ENCODE data around the gene MRC1.

Gene MRC1

DNA sequence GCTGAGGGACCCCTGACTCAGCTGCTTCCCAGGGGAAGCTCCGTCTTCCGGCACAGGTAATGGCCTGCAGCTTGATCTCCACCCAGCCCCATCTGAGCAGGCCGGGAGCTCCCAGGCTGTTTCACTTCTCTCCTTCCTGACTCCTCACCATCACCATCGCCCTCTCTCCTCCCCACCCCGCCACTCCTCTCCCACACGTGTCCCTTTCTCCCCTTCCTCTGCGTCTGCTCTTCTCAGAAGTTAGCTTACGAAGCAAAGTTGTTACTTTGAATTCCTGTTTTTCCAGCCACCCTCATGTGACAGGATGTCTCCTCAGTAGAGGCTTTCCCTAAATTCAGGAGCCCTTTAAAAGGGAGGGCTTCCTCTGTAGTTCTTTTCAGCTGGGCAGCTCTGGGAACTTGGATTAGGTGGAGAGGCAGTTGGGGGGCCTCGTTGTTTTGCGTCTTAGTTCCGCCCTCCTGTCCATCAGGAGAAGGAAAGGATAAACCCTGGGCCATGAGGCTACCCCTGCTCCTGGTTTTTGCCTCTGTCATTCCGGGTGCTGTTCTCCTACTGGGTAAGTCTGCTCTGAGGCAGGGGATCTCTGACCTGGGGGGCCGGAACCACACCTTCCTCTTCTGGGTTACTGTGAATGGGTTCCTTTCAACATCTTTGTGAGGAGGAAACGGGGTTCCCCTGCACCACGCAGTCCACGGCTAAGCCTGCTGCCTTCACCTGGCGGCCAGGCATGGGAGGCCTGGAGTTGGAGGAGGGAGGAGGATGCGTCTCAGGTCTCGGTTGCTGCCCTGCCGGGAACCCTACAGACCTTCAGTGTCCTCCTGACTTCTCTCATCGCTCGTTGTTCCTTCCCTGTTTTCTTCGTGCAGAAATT, at the start of gene MRC1:
Gene MRC1, plus strand, starts transcription at position 378 of the 871 bp plus-strand sequence. Its CDS starts 118 bp downstream, at position 496.
- in situ Hi-C loops (cut with MboI; ENCODE audit: low sequenced_read_pairs) = no loop called here

DNA sequence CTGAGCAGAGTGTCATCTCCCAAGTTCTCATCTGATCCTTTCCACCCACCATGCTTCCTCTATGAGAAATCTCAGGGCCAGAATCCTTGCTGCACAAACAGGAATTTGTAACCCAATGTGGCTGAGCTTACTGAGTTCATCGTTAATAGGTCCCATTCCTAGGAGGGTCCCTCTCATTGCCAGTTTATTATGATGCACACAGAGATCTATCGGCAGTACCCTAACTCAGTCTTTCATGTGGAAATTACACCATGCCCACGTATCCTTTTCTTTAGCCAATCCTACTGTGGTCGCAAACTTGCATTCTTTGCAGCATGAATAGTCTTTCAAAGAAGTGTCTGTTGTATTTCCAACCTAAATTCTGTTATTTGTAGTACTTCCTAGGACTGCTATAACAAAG, 45.0 kb upstream of the MRC1 start:
- in situ Hi-C loops (cut with MboI; ENCODE audit: low sequenced_read_pairs) = no loop called here

- in situ Hi-C loops (cut with MboI; ENCODE audit: low sequenced_read_pairs) = no loop called here
These were observed 43.5 kb upstream of the MRC1 start for GRCh38 chr10:17765602-17766001.

GRCh38 chr10:17766731-17767130, 42.4 kb upstream of the MRC1 start:
- in situ Hi-C loops (cut with MboI; ENCODE audit: low sequenced_read_pairs) = no loop called here

DNA sequence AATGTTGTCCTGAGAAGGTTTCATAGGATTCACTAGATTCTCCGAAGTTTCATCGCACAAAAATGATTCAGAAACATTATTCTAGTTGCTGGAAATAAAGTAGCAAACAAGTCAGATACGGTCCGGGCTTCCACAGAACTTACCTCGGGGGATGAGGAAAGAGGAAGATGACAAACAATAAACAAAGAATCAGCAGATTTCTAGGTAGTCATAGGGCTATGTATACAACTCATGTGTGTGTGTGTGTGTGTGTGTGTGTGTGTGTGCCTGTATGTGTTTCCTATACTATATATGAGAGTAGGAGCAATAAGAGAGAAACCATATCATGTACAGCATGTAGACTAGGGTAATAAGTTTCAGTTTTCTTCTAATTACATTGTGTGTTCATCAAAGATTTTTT, 40.7 kb upstream of the MRC1 start:
- in situ Hi-C loops (cut with MboI; ENCODE audit: low sequenced_read_pairs) = no loop called here

DNA sequence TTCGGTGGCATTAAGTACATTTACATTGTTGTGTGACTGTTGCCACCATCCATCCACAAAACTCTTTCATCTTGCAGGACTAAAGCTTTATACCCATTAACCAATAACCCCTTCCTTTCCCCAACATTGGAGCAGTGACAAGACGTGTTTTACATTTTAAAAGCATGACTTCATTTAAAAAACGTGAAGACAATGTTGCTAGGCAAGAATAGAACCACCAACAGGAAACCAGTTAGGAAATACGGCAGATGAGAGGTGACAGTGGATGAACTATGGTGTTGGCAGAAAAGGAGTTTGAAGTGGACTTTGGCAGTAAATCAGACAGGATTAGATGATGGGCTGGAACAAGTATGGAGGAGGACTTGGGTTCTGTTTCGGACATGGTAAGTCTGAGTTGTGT, 40.2 kb upstream of the MRC1 start:
- in situ Hi-C loops (cut with MboI; ENCODE audit: low sequenced_read_pairs) = no loop called here

GRCh38 chr10:17771017-17771416, 38.1 kb upstream of the MRC1 start:
- in situ Hi-C loops (cut with MboI; ENCODE audit: low sequenced_read_pairs) = no loop called here

GRCh38 chr10:17779784-17780183, 29.4 kb upstream of the MRC1 start:
- in situ Hi-C loops (cut with MboI; ENCODE audit: low sequenced_read_pairs) = no loop called here

GRCh38 chr10:17780727-17781126, 28.4 kb upstream of the MRC1 start:
- in situ Hi-C loops (cut with MboI; ENCODE audit: low sequenced_read_pairs) = no loop called here

- in situ Hi-C loops (cut with MboI; ENCODE audit: low sequenced_read_pairs) = no loop called here
These were observed 27.3 kb upstream of the MRC1 start for GRCh38 chr10:17781856-17782255.

DNA sequence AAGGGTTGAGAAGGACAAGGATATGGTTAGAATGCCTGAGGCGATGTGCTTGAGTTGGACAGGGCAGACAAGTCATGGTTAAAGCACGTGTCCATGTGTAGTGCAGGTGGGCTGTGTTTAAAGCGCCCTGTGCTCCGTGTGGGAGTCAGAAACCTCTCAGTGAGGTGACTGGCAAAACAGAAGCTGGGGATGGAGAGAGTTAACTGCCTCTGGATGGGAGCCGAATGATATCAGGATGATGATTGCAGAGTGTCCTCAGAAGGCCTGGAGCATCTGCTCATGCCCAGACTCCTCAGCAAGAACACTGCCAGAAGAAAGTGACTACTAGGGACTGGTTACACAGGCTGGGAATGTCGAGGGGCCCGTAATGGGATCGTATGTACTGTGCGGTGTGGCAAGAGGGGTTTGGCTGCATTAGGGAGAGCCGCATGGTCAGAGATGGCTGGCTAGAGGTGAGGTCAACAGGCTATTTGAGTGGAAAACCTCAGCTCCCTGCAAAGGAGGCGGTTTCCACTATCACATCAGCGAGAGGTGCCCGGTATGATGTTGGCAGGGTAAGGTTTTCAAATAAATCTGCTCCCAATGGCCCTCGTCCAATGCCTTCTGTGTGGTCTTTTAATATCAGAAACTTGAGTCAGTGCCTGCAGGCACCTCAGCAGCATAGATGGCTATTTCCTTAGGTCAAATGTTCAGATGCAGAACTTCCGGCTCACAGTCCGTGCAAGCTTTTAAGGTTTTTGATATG, 26.1 kb upstream of the MRC1 start:
- in situ Hi-C loops (cut with MboI; ENCODE audit: low sequenced_read_pairs) = no loop called here

DNA sequence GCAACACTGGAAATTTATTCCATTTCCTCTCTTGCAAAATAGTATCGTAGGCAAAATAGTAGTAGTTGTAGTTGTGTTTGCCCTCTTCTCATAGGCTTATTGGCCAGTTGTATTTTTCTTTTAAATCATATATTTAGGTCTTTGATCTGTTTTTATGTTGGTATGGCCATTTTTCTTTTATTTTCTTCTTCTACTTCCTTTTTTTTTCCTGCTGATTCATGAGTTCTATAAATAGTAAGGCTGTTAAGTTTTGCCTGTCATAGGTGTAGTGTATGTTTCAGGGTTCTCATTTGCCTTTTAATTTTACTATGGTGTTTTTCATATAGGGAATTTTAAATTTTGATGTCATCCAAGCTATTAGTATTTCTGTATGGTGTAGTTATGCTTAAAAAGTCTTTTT, 25.4 kb upstream of the MRC1 start:
- in situ Hi-C loops (cut with MboI; ENCODE audit: low sequenced_read_pairs) = no loop called here

DNA sequence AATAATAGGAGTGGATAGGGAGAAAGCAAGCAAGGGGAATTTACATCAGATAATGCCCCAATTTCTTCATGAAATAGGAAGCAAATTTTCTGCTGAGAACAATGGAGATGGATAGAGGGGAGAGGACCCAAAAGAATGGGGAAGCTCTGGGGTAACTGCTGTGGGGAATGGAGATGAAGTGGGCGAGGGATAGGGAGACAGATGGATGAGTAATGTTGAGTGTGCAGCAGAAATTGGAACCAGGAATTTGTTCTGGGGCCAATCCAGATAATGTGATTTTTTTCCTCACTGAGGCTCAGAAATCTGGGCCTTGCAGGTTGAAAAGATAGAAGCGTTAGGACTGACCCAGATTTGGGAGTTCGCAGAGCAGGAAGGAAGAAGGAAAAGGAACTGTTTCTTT, 24.5 kb upstream of the MRC1 start:
- in situ Hi-C loops (cut with MboI; ENCODE audit: low sequenced_read_pairs) = no loop called here

DNA sequence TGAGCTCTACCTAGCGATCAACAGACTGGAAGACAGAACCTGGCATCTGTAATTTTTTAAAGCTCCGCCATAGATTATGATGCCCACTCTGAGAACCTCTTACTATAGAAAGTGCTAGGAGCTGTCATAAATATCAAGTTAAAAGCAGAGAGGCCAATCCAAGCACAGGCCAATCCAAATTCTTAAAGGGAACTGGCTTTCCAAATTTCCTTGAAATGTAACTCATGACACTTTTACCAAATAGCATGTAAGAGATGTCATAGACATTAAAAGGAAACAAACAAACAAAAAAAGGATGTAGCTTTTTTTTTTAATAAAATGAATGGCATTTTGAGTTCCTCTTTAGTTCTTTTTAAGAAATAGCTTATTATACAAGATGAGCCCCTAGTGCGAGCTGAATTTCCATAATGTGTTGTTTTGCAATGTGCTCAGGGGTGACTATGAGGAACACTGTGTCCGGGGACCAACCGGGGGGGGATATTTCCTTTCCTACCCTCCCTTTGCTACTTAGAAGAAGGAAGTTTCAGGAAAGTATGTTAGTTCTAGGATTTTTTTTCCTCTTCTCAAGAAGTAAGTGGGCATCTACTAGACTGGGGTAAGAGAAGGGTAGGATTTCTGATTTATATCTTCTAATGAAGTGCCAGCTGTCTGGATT, 23.7 kb upstream of the MRC1 start:
- in situ Hi-C loops (cut with MboI; ENCODE audit: low sequenced_read_pairs) = no loop called here

DNA sequence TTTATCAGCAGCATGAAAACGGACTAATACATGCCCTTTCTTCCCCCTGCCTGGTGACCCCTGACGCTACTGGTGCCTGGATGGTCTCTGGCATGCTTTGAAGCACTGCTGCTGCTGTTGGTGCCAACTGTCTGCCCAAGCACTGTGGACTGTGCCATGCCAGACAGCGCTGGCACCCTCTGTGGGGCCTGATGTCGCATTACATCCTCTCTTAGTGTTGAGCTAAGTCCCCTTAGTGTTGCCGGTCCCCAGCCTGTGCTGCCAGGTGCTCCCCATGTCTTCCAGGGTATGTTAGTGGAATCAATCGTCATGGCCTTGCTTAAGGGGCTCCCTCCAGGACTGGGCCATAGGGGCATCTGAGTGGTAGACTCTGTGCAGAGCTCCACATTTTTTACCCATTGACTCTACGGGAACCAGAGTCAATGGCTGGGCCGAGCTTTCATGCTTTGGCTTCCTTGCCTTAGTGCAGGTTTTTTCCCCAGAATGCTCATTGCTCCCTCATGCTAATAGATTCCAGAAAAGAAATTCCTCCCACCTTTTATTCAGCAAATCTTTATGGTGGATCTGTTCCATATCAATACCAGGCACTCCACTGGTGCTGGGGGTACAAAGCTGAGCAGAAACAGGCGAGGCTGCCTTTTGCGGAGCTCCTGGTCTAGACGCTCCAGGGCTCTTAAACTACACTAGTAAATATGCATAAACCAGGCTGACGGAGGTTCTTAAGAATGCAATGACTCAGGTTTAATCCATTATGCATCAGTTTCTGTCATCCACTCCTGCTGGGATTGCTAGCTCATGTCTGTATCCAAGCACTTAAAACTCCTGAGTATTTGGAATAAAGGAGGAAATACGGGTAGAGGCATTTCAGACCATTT, 21.8 kb upstream of the MRC1 start:
- in situ Hi-C loops (cut with MboI; ENCODE audit: low sequenced_read_pairs) = no loop called here

- in situ Hi-C loops (cut with MboI; ENCODE audit: low sequenced_read_pairs) = no loop called here
These were observed 20.5 kb upstream of the MRC1 start for GRCh38 chr10:17788646-17789045.

DNA sequence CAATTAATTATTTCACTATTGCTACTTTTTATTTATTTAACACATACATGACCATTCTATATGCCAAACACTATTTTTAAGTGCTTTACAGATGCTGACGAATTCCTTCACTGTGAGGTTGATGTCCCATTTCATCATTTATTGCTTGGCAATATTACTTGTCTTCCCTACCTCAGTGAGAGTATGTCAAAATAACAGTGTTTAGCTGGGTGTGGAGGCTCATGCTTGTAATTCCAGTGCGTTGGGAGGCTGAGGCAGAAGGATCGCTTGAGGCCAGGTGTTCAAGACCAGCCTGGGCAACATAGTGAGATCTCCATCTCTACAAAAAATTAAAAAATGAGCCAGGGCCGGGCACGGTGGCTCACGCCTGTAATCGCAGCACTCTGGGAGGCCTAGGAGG, 19.8 kb upstream of the MRC1 start:
- in situ Hi-C loops (cut with MboI; ENCODE audit: low sequenced_read_pairs) = no loop called here

- in situ Hi-C loops (cut with MboI; ENCODE audit: low sequenced_read_pairs) = no loop called here
These were observed 18.5 kb upstream of the MRC1 start for GRCh38 chr10:17790651-17791050.

GRCh38 chr10:17792991-17793390, 16.2 kb upstream of the MRC1 start:
- in situ Hi-C loops (cut with MboI; ENCODE audit: low sequenced_read_pairs) = no loop called here

GRCh38 chr10:17793823-17794644, 15.1 kb upstream of the MRC1 start:
- in situ Hi-C loops (cut with MboI; ENCODE audit: low sequenced_read_pairs) = no loop called here
